ENCODE results near the gene AIFM2. TPM values are rescaled to one million over a fixed set of nuclear protein-coding genes. Genes with fewer than 3 reads are reported as not detected.
A peak's percentile ranks its signal among the peaks of the same experiment; 100 is the strongest.

The AIFM2 gene
- total RNA-seq, 2 donors from 2014 or later: 13.0 to 19.9 TPM

DNA sequence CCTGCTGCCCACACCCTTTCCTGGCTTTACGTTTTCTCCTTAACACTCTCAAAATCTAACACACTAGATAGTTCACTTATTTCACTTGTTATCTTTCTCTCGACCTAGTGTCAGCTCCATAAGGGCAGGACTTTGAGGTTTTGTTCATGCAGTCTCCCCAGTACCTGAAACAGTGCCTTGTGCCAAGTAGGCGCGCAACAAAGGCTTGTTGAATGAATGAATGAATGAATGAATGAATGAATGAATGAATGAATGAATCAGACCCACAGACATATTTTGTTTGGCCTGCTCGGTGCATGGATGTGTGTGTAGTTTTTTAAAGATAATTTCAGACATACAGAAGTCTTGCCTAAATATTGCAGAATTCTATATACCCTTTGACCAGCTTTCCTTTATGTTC is 7.7 kb upstream of the AIFM2 start:
- ATAC-seq (no peak), DNase-seq (ENCODE audit: low spot score) (no peak)
- H3K9me3 Mint-ChIP-seq: no peaks in the 10 kb centered on the region
- H3K27ac Mint-ChIP-seq: no peak overlapping the region
- no peaks in the 10 kb centered on the region for H3K27me3 Mint-ChIP-seq
- H3K4me1 Mint-ChIP-seq (ENCODE audit: low read depth in 2 of 2): peaks cover 17 to 30% of the 10 kb centered on the region in 2 donors
- no peak overlapping the region for H3K4me3 Mint-ChIP-seq
- no peaks in the 10 kb centered on the region for H3K36me3 Mint-ChIP-seq

DNA sequence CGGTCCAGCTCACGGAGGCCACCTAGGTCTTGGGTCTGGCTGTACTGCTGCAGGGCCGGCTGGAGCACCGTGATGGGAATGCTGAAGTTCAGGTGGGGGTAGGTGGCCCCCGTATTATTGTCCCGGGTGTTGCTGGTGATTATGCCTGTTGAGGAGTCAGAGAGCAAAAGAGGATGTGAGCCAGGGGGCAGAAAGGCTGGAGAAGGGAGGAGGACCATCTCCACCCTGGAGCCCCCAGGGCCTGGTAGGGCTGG is 7.3 kb upstream of the AIFM2 start:
- H3K36me3 Mint-ChIP-seq: no peaks in the 10 kb centered on the region
- peak in 1 of 2 donors; percentile 18 for ATAC-seq
- no peak overlapping the region for H3K27ac Mint-ChIP-seq
- no peak for DNase-seq (ENCODE audit: low spot score)
- no peaks in the 10 kb centered on the region for H3K27me3 Mint-ChIP-seq
- H3K4me1 Mint-ChIP-seq (ENCODE audit: low read depth in 2 of 2): peaks cover 17 to 30% of the 10 kb centered on the region in 2 donors
- H3K9me3 Mint-ChIP-seq: no peaks in the 10 kb centered on the region
- no peak overlapping the region for H3K4me3 Mint-ChIP-seq

DNA sequence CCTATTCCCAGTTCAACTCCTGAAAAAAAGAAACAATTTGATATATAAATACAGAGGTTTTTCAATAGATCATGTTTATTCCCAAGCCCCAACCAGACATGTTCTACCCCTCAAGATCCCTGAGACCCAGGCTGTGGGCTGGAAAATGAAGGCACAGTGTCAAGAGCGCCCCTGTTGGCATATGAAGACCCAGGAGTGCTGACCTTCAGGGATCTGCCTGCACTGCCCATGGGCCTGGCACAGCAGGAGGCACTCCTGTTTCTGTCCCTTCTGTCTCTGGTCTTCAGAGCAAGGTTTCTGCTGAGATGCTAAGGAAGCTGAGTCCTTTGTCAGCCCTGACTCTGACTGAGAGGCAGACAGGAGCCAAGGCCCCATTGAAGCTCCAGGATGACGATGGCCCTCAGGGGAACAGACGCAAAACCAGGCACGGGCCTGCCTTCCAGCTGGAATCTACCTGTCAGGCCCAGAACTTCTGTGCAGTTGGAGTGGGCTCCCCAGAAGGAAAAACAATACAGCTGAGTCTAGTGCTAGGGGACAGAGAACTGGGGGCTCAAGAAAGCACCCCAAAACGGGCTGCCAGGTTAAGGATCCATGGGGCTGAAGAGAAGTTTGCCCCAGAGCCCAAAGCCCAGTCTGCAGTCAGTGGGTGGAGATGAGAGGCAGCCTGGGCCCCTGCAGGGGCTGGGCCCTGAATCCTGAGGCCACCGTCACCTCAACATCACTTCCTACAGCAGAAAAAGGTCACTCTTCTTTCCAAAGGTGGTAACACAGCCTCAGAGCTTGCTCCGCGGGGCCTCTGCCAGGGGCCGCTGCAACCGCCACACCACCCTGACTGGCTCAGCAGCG is 6.7 kb upstream of the AIFM2 start:
- no peak for DNase-seq (ENCODE audit: low spot score)
- ATAC-seq: no peak
- Mint-ChIP-seq H3K9me3 (no peaks in the 10 kb centered on the region), H3K4me3 (no peak overlapping the region), H3K36me3 (no peaks in the 10 kb centered on the region), H3K27ac (no peak overlapping the region), H3K4me1 (ENCODE audit: low read depth in 2 of 2) (peaks cover 13 to 26% of the 10 kb centered on the region in 2 donors), H3K27me3 (no peaks in the 10 kb centered on the region)

DNA sequence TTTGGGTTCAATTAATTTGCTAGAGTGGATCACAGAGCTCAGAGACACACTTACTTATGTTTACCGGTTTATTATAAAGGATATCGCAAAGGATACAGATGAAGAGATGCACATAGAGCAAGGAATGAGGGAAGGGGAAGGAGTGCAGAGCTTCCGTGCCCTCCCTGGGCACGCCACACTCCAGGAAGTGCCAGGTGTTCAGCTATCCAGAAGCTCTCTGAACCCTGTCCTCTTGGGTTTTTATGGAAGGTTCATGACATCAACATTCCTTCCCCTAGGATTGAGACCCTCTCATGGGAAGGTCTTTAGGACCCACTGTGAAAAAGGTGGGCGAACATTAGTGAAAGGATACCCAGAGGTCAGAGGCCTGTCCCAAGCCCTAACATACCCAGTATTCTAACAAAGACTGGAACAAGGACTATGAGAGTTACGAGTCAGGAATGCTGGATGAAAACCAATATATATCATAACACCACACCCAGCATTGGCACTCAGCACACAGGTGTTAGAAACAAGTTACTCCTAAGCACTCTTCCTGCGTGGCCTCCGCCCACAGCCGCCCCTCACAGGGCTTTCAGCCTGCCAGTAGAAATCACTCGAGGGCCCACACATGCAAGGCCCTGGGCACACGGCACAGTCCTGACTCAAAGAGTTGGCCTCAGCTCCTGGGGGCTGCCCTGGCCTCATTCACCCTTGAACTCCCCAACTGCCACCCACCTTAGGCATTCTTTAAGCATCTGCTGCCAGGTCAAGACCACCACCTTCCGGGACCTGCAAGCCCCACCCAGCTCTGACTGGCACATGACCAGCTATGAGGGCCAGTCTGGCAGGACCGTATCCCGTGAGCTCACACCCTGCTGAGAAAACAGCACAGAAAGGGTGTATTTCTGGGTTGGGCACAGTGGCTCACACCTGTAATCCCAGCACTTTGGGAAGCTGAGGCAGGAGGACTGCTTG is 5.6 kb upstream of the AIFM2 start:
- H3K9me3 Mint-ChIP-seq: no peaks in the 10 kb centered on the region
- H3K27ac Mint-ChIP-seq: no peak overlapping the region
- H3K4me1 Mint-ChIP-seq (ENCODE audit: low read depth in 2 of 2): peaks cover 13 to 20% of the 10 kb centered on the region in 2 donors
- H3K27me3 Mint-ChIP-seq: no peaks in the 10 kb centered on the region
- ATAC-seq (no peak), DNase-seq (ENCODE audit: low spot score) (no peak)
- H3K36me3 Mint-ChIP-seq: no peaks in the 10 kb centered on the region
- no peak overlapping the region for H3K4me3 Mint-ChIP-seq

DNA sequence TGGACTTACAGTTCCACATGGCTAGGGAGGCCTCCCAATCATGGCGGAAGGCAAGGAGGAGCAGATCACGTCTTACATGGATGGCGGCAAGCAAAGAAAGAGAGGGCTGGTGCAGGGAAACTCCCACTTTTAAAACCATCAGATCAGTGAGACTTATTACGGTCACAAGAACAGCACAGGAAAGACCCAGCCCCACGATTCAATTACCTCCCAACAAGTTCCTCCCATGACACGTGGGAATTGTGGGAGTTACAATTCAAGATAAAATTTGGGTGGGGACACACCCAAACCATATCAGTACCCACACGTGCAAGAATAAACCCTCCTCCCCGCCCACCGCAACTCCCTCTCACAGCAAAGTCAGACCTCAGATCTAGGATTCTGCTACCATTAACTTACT is 4.5 kb upstream of the AIFM2 start:
- Mint-ChIP-seq H3K9me3 (no peaks in the 10 kb centered on the region), H3K4me3 (no peak overlapping the region), H3K36me3 (no peaks in the 10 kb centered on the region), H3K4me1 (ENCODE audit: low read depth in 2 of 2) (peaks cover 21 to 22% of the 10 kb centered on the region in 2 donors), H3K27me3 (no peaks in the 10 kb centered on the region), H3K27ac (no peak overlapping the region)
- no peak for DNase-seq (ENCODE audit: low spot score)
- ATAC-seq: no peak

DNA sequence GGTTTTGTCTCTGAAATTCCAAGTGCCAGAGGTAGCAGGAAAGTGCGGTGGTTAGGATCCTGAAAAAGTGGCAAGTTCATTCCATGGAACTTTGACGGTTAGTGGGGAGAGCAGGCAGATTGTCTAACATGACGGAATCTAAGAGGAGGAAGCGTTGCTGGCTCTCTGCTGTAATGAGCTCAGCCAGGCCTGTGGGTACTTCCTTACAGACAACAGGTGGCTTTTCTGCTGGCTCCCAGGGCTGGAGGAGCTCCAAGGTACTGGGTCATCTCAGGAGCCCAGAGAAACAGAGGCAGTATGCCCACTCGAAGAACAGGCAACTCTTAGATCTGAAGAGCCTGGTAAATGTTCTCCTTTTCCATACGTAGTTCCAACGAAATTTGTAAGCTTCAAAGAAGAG is 3.1 kb upstream of the AIFM2 start:
- ATAC-seq (no peak), DNase-seq (ENCODE audit: low spot score) (no peak)
- peaks cover 26 to 29% of the 10 kb centered on the region in 2 donors for H3K4me1 Mint-ChIP-seq (ENCODE audit: low read depth in 2 of 2)
- H3K27me3 Mint-ChIP-seq: no peaks in the 10 kb centered on the region
- no peak overlapping the region for H3K27ac Mint-ChIP-seq
- no peaks in the 10 kb centered on the region for H3K36me3 Mint-ChIP-seq
- no peaks in the 10 kb centered on the region for H3K9me3 Mint-ChIP-seq
- H3K4me3 Mint-ChIP-seq: no peak overlapping the region

DNA sequence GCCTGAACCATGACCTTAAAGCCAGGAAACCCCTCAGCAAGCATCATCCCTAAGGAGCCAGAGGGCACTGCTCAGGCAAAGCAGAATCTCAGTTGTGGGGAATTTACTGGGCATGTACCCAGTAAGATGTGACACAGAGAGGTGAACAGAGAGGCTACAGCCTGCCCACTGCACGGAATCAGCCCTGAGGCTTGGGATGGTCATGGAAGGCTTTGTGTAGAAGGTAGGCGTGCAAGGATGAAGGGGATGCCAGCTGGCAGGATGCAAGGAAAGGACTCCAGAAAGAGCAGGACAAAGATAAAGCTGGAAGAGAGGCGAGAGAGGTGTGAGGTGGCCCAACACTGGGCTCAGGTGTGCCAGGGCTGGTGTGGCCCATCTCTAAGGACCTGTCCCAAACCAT is 2.4 kb upstream of the AIFM2 start:
- Mint-ChIP-seq H3K4me3 (no peak overlapping the region), H3K4me1 (ENCODE audit: low read depth in 2 of 2) (peaks cover 26 to 35% of the 10 kb centered on the region in 2 donors), H3K36me3 (no peaks in the 10 kb centered on the region), H3K9me3 (no peaks in the 10 kb centered on the region), H3K27me3 (no peaks in the 10 kb centered on the region), H3K27ac (no peak overlapping the region)
- DNase-seq (ENCODE audit: low spot score) (no peak), ATAC-seq (no peak)

DNA sequence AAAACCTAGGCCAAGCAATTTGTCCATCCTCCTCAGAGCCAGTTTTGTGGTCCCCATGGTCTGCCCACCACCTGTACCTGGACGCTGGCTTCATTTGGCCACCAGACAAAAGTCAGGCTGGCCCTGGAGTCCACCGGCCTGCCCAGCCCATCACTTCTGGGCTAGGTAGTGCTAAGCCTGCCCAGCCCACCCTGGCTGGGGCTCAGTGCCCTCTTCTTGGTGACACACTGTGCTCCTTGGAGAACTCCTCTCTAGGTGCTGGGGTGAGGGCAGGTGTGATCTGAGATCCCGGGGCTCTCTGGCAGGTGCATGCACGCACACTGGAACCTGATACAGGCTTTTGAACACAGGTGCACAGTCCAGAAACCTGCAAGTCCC is 1.1 kb downstream of the AIFM2 start:
- Mint-ChIP-seq H3K27me3 (no peaks in the 10 kb centered on the region), H3K9me3 (no peaks in the 10 kb centered on the region), H3K4me1 (ENCODE audit: low read depth in 2 of 2) (peaks cover 16 to 26% of the 10 kb centered on the region in 2 donors), H3K4me3 (peak overlapping the region; percentile 91), H3K36me3 (no peaks in the 10 kb centered on the region), H3K27ac (peak overlapping the region; percentile 85 to 93)
- ATAC-seq (no peak), DNase-seq (ENCODE audit: low spot score) (no peak)

DNA sequence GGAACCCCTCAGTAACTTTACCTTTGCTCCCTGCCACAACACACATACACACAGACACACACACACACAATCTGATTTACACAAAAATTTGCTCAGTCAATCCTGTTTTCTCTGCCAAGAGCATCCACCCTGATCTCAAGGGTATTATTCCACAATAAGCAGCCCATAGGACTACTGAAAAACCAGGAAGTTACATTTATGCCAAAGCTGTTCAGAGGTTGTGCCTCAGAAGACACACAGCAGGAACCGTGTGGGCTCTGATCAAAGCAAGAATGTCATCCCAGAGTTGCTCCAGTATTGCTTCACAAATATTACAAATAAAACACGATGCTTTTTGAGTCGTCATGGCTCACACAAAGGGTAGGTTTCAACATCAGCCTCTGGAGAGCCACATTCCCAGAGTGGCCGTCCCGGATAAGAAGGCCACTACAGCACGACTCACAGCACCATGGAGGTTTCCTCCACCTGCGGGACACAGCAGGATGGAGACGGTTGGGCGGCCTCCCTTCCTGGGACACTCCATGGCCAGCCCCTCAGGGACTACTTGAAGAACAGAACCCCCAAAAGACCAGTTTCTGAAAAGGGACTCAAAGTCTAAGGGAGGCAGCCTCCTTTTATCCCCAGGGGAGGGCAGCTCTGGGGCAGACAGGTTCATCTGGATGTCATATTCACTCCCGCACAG is 1.6 kb downstream of the AIFM2 start:
- H3K27ac Mint-ChIP-seq: no peak overlapping the region
- ATAC-seq: no peak
- peaks cover 16 to 26% of the 10 kb centered on the region in 2 donors for H3K4me1 Mint-ChIP-seq (ENCODE audit: low read depth in 2 of 2)
- DNase-seq (ENCODE audit: low spot score): no peak
- no peak overlapping the region for H3K4me3 Mint-ChIP-seq
- no peaks in the 10 kb centered on the region for H3K36me3 Mint-ChIP-seq
- H3K27me3 Mint-ChIP-seq: no peaks in the 10 kb centered on the region
- H3K9me3 Mint-ChIP-seq: no peaks in the 10 kb centered on the region

DNA sequence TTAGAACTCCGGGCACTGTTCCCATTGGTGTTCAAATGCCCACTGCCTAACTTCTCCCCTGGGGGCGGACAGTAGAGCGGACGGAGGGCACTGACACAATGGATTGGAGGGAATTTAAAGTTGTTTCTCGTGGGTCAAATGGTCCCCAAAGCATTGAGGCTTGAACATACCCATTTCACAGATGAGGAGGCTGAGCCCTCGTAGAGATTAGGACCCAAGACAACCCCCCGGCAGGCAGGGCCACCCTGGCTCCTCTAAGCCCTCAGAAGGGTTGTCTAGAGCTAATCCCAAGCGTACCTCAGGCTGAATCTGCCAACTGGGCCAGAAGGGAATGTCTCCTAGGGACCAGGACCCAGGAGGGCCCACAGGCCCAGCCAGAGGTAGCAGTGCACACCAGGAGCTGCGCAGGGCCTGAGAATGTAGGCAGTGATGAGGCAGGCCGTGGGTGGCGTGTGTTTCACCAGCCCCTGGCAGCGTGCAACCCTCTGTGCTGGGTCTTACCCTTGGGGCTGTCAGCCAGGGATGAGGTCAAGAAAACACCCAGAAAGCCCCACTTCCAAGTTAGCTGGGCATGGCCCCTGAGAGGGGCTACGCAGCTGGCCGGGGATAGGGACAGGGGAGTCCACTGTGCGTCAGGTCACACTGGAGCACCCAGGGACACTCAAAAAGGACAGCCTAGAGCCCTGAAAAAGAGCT is 5.8 kb downstream of the AIFM2 start:
- no peak for DNase-seq (ENCODE audit: low spot score)
- Mint-ChIP-seq H3K36me3 (no peaks in the 10 kb centered on the region), H3K4me1 (ENCODE audit: low read depth in 2 of 2) (peaks cover under 1 to 27% of the 10 kb centered on the region in 2 donors), H3K9me3 (no peaks in the 10 kb centered on the region), H3K4me3 (no peak overlapping the region), H3K27me3 (no peaks in the 10 kb centered on the region), H3K27ac (no peak overlapping the region)
- ATAC-seq: no peak

DNA sequence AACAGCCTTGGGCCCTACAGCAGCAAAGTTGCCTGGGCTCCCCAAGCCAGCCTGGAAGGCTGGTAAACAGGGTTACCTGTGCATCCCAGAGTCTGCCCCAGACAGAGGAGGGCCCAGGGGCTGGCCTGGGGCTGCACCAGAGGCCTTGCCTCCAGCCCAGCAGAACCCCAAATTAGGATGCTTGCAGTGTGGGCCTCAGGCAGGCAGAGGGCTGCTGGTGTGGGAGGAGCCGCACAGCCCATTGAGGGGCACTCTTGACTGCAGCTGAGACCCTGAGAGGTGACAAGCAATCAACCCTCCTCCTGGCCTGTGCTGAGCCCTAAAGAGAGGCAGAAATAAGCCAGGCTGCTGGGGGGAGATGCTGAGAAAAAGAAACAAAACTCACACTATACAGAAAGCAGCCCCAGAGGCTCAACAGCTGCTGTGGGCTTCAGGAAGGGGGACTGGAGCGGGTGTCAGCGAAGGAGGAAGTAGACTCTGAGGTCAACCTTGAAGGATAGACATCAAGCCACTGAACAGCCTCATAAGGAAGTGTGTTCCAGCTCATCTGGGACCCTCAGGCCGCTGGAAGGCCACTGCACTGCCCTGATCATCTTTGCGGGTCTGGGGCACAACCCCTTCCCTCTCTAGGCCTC is 6.6 kb downstream of the AIFM2 start:
- H3K27ac Mint-ChIP-seq: no peak overlapping the region
- ATAC-seq (peak in 1 of 2 donors; percentile 32), DNase-seq (ENCODE audit: low spot score) (no peak)
- no peaks in the 10 kb centered on the region for H3K36me3 Mint-ChIP-seq
- peaks cover 0 to 22% of the 10 kb centered on the region in 2 donors for H3K4me1 Mint-ChIP-seq (ENCODE audit: low read depth in 2 of 2)
- no peak overlapping the region for H3K4me3 Mint-ChIP-seq
- no peaks in the 10 kb centered on the region for H3K27me3 Mint-ChIP-seq
- no peaks in the 10 kb centered on the region for H3K9me3 Mint-ChIP-seq

DNA sequence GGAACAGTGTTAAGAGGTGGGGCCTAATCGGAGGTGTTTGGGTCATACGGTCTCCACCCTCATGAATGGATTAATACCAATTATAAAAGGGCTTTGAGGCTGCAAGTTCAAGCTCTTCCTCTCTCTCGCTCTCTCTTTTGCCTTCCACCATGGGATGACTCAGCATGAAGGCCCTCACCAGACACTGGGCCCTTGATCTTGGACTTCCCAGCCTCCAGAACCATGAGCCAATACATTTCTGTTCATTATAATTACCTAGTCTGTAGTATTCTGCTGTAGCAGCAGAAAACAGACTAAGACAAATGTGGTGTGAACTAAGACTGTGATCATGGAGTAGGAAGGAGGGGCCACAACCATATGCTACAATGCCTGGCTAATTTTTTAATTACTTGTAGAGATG is 7.7 kb downstream of the AIFM2 start:
- H3K27ac Mint-ChIP-seq: no peak overlapping the region
- no peaks in the 10 kb centered on the region for H3K27me3 Mint-ChIP-seq

DNA sequence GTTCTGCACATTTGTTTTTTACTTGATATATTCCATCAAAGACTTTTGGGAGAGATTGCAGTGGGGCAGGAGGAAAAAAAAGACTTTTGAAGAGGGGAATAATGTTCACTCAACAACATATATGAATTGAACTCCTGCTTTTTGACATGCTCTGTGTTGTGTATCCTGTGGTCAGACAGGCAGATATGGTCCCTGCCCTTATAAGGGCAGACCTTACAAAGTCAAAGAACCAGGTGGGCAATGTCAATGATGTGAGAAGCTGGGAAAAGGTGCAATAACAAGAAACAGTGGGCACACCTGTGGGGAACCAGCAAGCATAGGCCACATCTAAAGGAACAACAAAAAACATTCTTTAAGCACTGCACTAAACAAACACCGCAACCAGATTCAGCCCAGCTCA is 8.2 kb downstream of the AIFM2 start:
- ATAC-seq (no peak), DNase-seq (ENCODE audit: low spot score) (no peak)
- Mint-ChIP-seq H3K27me3 (no peaks in the 10 kb centered on the region), H3K9me3 (no peaks in the 10 kb centered on the region), H3K4me1 (ENCODE audit: low read depth in 2 of 2) (peaks cover 0 to 14% of the 10 kb centered on the region in 2 donors), H3K4me3 (no peak overlapping the region), H3K36me3 (no peaks in the 10 kb centered on the region), H3K27ac (no peak overlapping the region)

More for the DNA sequence above, 7.7 kb downstream of the AIFM2 start:
- DNase-seq (ENCODE audit: low spot score) (no peak), ATAC-seq (no peak)
- no peak overlapping the region for H3K4me3 Mint-ChIP-seq
- H3K9me3 Mint-ChIP-seq: no peaks in the 10 kb centered on the region
- H3K36me3 Mint-ChIP-seq: no peaks in the 10 kb centered on the region
- peaks cover 0 to 14% of the 10 kb centered on the region in 2 donors for H3K4me1 Mint-ChIP-seq (ENCODE audit: low read depth in 2 of 2)

All from natural killer cell treated with Interleukin-12 subunit alpha and Interleukin-12 subunit beta and Interleukin-15 and Interleukin-18, amount 100 ng/mL, for 72 hours (primary cell).